ENCODE results near the gene RBFA. TPM values are rescaled to one million over a fixed set of nuclear protein-coding genes. Genes with fewer than 3 reads are reported as not detected.
"Not testable (repeated sequence)": the region's sequence is repeated elsewhere in the genome, so short reads cannot be mapped to it uniquely, and the experiment has no call there.

Gene RBFA, protein sequence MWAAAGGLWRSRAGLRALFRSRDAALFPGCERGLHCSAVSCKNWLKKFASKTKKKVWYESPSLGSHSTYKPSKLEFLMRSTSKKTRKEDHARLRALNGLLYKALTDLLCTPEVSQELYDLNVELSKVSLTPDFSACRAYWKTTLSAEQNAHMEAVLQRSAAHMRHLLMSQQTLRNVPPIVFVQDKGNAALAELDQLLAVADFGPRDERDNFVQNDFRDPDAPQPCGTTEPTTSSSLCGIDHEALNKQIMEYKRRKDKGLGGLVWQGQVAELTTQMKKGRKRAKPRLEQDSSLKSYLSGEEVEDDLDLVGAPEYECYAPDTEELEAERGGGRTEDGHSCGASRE
- 33.2 TPM for polyA plus RNA-seq (2012; ENCODE audit: low read depth, missing spikeins)

DNA sequence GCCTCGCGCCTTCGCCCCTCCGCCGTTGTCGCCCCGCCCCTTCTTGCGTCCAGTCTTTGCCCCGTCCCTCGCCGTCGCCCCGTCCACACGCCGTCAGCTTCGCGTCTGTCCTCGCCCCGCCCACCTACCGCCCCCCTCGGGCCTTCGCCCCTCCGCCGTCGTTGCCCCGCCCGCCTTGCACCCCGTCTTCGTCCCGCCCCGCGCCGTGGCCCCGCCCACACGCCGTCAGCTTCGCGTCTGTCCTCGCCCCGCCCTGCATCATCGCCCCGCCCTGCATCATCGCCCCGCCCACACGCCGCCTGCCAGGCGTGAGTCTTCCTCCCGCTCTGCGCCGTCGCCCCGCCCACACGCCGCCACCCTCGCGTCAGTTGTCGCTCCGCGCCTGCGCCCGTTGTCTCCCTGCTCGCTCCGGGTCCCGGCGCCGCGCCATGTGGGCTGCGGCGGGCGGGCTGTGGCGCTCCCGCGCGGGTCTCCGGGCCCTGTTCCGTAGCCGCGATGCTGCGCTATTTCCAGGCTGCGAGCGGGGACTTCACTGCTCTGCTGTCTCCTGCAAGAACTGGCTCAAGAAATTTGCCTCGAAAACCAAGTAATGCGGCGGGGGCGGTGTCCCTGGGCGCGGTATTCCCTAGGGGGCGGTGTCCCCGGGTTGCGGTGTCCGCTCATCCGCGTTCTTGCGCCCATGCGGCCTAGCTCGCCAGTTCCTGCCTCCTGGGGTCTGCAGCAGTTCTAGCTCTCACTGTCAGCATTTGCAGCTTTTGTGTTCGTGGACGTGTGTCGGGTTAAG, at the start of gene RBFA:
TSS of gene RBFA (plus strand) at position 367 of the 784 bp plus-strand sequence. CDS start at position 429, 62 bp downstream.
- TF ChIP-seq PAX5 (IDR thresholded peaks at IDR 0.05; ENCODE audit: insufficient read depth, low read length, severe bottlenecking) (no peak), POLR2AphosphoS5 (IDR thresholded peaks at IDR 0.05; ENCODE audit: low read depth, low read length) (peak; percentile 60; the same call in 1 of the 2 replicates), TAF1 (IDR thresholded peaks at IDR 0.05; ENCODE audit: low read depth, low read length) (no peak; the same call in 1 of the 2 replicates), POU2F2 (IDR thresholded peaks at IDR 0.05; ENCODE audit: low read depth, low read length) (no peak), POLR2A (IDR thresholded peaks at IDR 0.05; ENCODE audit: low read depth, low read length) (peak; percentile 71), SPI1 (IDR thresholded peaks at IDR 0.05; ENCODE audit: low read depth, low read length) (no peak)
- DNase-seq (ENCODE audit: insufficient read length, low spot score) (peak; percentile 94), FAIRE-seq (no peak)

DNA sequence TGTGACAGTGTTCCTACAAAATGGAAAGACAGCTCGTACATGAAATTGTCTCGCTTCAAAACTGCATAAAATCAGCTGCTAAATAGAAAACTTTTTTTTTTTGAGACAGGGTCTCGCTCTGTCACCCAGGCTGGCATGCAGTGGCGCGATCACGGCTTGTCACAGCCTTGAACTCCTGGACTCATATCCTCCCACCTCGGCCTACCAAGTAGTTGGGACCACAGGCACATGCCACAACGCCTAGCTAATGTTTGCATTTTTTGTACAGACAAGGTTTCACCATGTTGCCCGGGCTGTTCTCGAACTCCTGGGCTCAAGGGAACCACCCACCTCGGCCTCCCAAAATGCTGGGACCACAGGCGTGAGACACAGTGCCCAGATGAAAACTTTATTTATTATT, 49.1 kb upstream of the RBFA start:
- no peak for FAIRE-seq
- DNase-seq (ENCODE audit: insufficient read length, low spot score) = no peak
- TF ChIP-seq POU2F2 (IDR thresholded peaks at IDR 0.05; ENCODE audit: low read depth, low read length) (no peak), POLR2A (IDR thresholded peaks at IDR 0.05; ENCODE audit: low read depth, low read length) (no peak)

DNA sequence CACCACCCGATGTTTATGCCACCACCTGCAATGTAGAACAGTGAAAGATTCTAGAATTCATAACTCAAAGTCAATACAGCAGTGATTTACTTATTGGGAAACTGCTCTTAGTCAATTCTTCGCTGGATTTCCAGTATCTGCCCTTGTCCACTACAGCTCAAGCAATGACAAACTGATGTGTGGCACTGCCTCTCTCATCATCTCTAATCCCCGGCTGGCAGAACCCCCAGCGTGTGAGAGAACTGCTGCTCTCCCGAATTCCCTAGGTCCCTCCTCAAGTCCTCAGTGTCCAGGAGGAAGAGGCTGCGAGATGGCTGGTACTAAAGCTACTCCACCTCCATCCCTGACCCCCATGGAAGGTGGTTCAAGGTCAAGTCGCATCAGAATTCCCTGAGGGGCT, 47.5 kb upstream of the RBFA start:
- no peak for DNase-seq (ENCODE audit: insufficient read length, low spot score)
- no peak for TF ChIP-seq PAX5 (IDR thresholded peaks at IDR 0.05; ENCODE audit: insufficient read depth, low read length, severe bottlenecking)
- no peak for TF ChIP-seq TAF1 (IDR thresholded peaks at IDR 0.05; ENCODE audit: low read depth, low read length)
- no peak for TF ChIP-seq SPI1 (IDR thresholded peaks at IDR 0.05; ENCODE audit: low read depth, low read length)
- no peak for TF ChIP-seq POLR2A (IDR thresholded peaks at IDR 0.05; ENCODE audit: low read depth, low read length)
- TF ChIP-seq POU2F2 (IDR thresholded peaks at IDR 0.05; ENCODE audit: low read depth, low read length) = no peak
- no peak for TF ChIP-seq POLR2AphosphoS5 (IDR thresholded peaks at IDR 0.05; ENCODE audit: low read depth, low read length)
- peak; percentile 5 for FAIRE-seq

DNA sequence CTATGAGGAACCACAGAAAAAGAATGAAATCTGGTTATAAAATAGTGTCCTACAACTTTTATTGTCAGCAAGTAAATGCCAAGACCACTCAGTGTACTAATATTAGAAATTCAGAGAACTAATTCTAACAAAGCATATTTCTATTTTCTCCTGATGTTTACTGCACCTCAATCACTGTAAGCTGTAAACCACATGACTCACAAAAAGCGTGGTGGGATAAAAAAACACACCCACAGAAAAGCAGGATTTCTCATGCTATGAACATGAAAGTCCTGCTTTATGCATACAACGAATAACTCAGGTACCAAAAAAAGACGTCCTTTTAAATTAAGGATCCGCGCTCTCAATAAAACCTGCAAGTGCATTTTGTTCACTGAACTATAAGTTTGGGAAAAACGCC, 46.7 kb upstream of the RBFA start:
- no peak for FAIRE-seq
- TF ChIP-seq POU2F2 (IDR thresholded peaks at IDR 0.05; ENCODE audit: low read depth, low read length) (no peak), TAF1 (IDR thresholded peaks at IDR 0.05; ENCODE audit: low read depth, low read length) (no peak), POLR2AphosphoS5 (IDR thresholded peaks at IDR 0.05; ENCODE audit: low read depth, low read length) (no peak), SPI1 (IDR thresholded peaks at IDR 0.05; ENCODE audit: low read depth, low read length) (no peak), POLR2A (IDR thresholded peaks at IDR 0.05; ENCODE audit: low read depth, low read length) (no peak)
- DNase-seq (ENCODE audit: insufficient read length, low spot score) = no peak

DNA sequence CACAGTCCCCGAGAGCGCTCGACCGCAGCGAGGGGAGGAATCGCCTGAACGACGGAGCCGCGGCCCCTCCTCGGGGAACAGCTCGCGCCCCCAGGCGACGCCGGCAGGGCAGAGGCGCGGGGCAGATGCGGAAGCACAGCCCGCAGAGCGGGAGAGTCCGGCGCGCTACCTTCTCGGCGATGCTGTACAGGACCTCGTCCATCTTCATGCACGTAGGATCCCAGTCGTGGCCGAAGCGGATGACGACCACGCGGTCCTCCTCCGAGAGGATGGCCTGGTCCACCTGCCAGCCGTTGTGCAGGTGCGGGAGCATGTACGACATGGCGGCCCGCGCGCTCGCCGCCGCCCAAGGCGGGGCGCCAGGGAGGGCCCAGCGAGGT, 46.2 kb upstream of the RBFA start:
- FAIRE-seq (no peak), DNase-seq (ENCODE audit: insufficient read length, low spot score) (peak; percentile 70)

DNA sequence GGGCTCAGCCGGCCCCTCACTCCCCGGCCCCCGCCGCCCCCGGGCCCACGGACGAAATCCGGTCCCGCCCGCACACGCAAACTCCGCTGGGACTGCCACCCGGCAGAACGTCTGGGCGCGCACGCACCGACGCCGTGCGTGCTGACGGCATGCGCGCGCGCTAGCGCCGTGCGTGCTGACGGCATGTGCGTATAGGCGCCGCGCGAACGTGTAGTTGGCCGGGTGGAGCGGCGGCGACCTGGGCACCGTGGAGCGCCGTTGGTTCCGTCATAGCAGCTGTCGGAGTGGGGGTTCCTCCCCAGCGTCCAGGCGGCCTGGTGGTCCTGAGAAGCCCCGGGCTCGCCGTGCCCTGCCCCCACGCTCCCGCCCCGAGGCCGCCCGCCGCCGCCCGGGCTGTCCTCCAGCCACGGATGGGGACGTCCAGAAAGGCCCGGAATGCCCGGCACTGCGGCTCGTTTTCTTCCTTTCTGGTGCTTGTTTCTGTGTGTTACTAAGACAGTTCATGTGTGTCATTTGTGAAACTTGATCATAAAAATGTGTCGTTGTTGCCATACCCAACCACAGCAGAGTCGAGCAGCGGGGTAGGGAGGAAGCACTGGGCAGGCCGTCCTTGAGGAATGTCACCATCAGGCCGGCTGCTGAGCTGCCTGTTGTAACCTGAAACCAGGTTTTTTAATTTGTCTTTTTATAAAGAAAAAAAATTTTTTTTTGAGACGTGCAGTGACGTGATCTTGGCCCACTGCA, 45.6 kb upstream of the RBFA start, which contains the start of gene TXNL4A:
TSS of gene TXNL4A (minus strand) at position 113 of the 744 bp plus-strand sequence. CDS start 171 bp downstream, outside the sequence.
- TF ChIP-seq POLR2A (IDR thresholded peaks at IDR 0.05; ENCODE audit: low read depth, low read length) = peak; percentile 91
- TF ChIP-seq PAX5 (IDR thresholded peaks at IDR 0.05; ENCODE audit: insufficient read depth, low read length, severe bottlenecking) = no peak
- no peak for TF ChIP-seq SPI1 (IDR thresholded peaks at IDR 0.05; ENCODE audit: low read depth, low read length)
- peak; percentile 92 for TF ChIP-seq POLR2AphosphoS5 (IDR thresholded peaks at IDR 0.05; ENCODE audit: low read depth, low read length)
- TF ChIP-seq TAF1 (IDR thresholded peaks at IDR 0.05; ENCODE audit: low read depth, low read length) = peak; percentile 16; the same call in 1 of the 2 replicates
- no peak; the same call in 1 of the 2 replicates for TF ChIP-seq POU2F2 (IDR thresholded peaks at IDR 0.05; ENCODE audit: low read depth, low read length)
- peak; percentile 100 for FAIRE-seq
- DNase-seq (ENCODE audit: insufficient read length, low spot score) = peak; percentile 86

More for the DNA sequence above, 46.2 kb upstream of the RBFA start:
- TF ChIP-seq PAX5 (IDR thresholded peaks at IDR 0.05; ENCODE audit: insufficient read depth, low read length, severe bottlenecking) (no peak), POLR2AphosphoS5 (IDR thresholded peaks at IDR 0.05; ENCODE audit: low read depth, low read length) (peak; percentile 75; the same call in 1 of the 2 replicates), POU2F2 (IDR thresholded peaks at IDR 0.05; ENCODE audit: low read depth, low read length) (peak; percentile 17; the same call in 1 of the 2 replicates), SPI1 (IDR thresholded peaks at IDR 0.05; ENCODE audit: low read depth, low read length) (no peak), TAF1 (IDR thresholded peaks at IDR 0.05; ENCODE audit: low read depth, low read length) (0 out of 2 replicates have a peak, but pooled peaks have one; percentile 40), POLR2A (IDR thresholded peaks at IDR 0.05; ENCODE audit: low read depth, low read length) (peak; percentile 69; the same call in 1 of the 2 replicates)

DNA sequence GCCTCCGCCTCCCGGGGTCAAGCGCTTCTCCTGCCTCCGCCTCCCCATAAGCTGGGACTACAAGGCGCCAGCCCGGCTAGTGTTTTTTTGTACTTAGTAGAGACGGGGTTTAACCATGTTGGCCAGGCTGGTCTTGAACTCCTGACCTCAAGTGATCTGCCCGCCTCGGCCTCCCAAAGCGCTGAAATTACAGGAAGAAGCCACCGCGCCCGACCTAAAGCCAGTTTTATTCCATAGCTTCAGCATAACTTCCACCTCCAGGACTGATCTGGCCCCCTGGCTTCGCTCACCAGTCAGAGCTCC, 45.1 kb upstream of the RBFA start:
- DNase-seq (ENCODE audit: insufficient read length, low spot score) (no peak), FAIRE-seq (no peak)
- no peak for TF ChIP-seq POLR2A (IDR thresholded peaks at IDR 0.05; ENCODE audit: low read depth, low read length)
- no peak for TF ChIP-seq SPI1 (IDR thresholded peaks at IDR 0.05; ENCODE audit: low read depth, low read length)
- TF ChIP-seq PAX5 (IDR thresholded peaks at IDR 0.05; ENCODE audit: insufficient read depth, low read length, severe bottlenecking) = no peak
- no peak for TF ChIP-seq POLR2AphosphoS5 (IDR thresholded peaks at IDR 0.05; ENCODE audit: low read depth, low read length)
- TF ChIP-seq POU2F2 (IDR thresholded peaks at IDR 0.05; ENCODE audit: low read depth, low read length) = no peak
- no peak for TF ChIP-seq TAF1 (IDR thresholded peaks at IDR 0.05; ENCODE audit: low read depth, low read length)

DNA sequence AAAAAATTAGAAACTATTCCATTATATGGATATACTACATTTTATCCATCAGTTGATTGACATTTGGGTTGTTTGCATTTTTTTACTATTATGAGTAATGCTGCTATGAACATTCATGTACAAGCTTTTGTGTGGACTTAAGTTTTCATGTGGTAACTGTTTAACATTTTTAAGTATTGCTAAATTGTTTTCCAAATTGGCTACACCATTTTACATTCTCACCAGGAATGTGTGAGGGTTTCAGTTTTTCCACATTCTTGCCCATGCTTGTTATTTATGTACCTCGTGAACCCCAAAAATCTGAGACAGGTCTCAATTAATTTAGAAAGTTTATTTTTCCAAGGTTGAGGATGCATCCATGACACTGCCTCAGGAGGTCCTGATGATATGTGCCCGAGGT, 42.7 kb upstream of the RBFA start:
- DNase-seq (ENCODE audit: insufficient read length, low spot score) (no peak), FAIRE-seq (no peak)
- TF ChIP-seq POLR2A (IDR thresholded peaks at IDR 0.05; ENCODE audit: low read depth, low read length) = no peak
- no peak for TF ChIP-seq POU2F2 (IDR thresholded peaks at IDR 0.05; ENCODE audit: low read depth, low read length)
- no peak for TF ChIP-seq PAX5 (IDR thresholded peaks at IDR 0.05; ENCODE audit: insufficient read depth, low read length, severe bottlenecking)

DNA sequence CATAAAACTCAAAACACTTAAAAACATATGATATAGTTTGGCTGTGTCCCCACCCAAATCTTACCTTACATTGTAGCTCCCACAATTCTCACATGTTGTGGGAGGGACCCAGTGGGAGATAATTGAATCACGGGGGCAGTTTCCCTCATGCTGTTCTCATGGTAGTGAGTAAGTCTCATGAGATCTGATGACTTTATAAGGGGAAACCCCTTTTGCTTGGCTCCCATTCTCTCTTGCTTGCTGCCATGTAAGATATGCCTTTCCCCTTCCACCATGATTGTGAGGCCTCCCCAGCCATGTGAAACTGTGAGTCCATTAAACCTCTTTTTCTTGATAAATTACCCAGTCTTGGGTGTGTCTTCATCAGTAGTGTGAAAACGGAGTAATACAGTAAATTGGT, 34.5 kb upstream of the RBFA start:
- FAIRE-seq; DNase-seq (ENCODE audit: insufficient read length, low spot score): not testable (repeated sequence)
